Fibroblast of villous mesenchyme (primary cell): ENCODE measurements around the gene HERC3. TPM values are rescaled to one million over a fixed set of nuclear protein-coding genes. Genes with fewer than 3 reads are reported as not detected.

Experiments
- DNase-seq: peaks from one replicate; pipeline ENCODE4 v3.0.0-alpha.2; 2010; ENCODE audit warnings: low read depth
- H3K4me3 ChIP-seq: 2 replicates; pipeline ENCODE4 v1.5.1; 2011; ENCODE audit warnings: low read depth, mild to moderate bottlenecking, low read length
- CTCF ChIP-seq: IDR thresholded peaks from 2 replicates; pipeline ENCODE4 v1.5.1; 2012; ENCODE audit warnings: low read depth, mild to moderate bottlenecking, low read length; ENCODE audit not compliant: insufficient read depth
- total RNA-seq: library from RNA; depleted of rRNA; stranded (reverse); fragments of >200 nt; gene quantifications from 2 replicates; pipeline ENCODE4 v1.2.3, GENCODE V29; 2012

The HERC3 gene
- total RNA-seq, 1 donor = 28.5 TPM

GRCh38 chr4:88720451-88721428, 128.5 kb downstream of the HERC3 start:
- no peak for DNase-seq
- TF ChIP-seq CTCF = no peak

GRCh38 chr4:88722276-88722780, 130.0 kb downstream of the HERC3 start:
- no peak for DNase-seq
- no peak for TF ChIP-seq CTCF
- H3K4me3 ChIP-seq = no peak overlapping the region

More at GRCh38 chr4:88720451-88721428, 128.5 kb downstream of the HERC3 start:
- no peak overlapping the region for H3K4me3 ChIP-seq

GRCh38 chr4:88722828-88723227, 130.5 kb downstream of the HERC3 start:
- DNase-seq = no peak
- no peak for TF ChIP-seq CTCF

GRCh38 chr4:88724406-88724805, 132.1 kb downstream of the HERC3 start:
- DNase-seq = no peak
- no peak for TF ChIP-seq CTCF
- no peak overlapping the region for H3K4me3 ChIP-seq

More at GRCh38 chr4:88722828-88723227, 130.5 kb downstream of the HERC3 start:
- no peak overlapping the region for H3K4me3 ChIP-seq

- no peak for TF ChIP-seq CTCF
- DNase-seq = no peak
Measured at GRCh38 chr4:88725143-88725542, 132.9 kb downstream of the HERC3 start.

GRCh38 chr4:88725986-88726385, 133.7 kb downstream of the HERC3 start:
- DNase-seq = no peak
- H3K4me3 ChIP-seq = no peak overlapping the region
- no peak for TF ChIP-seq CTCF

More at GRCh38 chr4:88725143-88725542, 132.9 kb downstream of the HERC3 start:
- no peak overlapping the region for H3K4me3 ChIP-seq

GRCh38 chr4:88728146-88728545, 135.9 kb downstream of the HERC3 start:
- no peak overlapping the region for H3K4me3 ChIP-seq
- TF ChIP-seq CTCF = no peak
- DNase-seq = no peak
